HG03045 (cell line): ENCODE measurements around the gene ZBP1.

Experiments used
- ATAC-seq: cut with Tn5 transposase; IDR thresholded peaks from one replicate; pipeline ENCODE4 v1.9.1; 2021; ENCODE audit warnings: mild to moderate bottlenecking, moderate library complexity; ENCODE audit not compliant: unreplicated experiment

The ZBP1 gene

DNA sequence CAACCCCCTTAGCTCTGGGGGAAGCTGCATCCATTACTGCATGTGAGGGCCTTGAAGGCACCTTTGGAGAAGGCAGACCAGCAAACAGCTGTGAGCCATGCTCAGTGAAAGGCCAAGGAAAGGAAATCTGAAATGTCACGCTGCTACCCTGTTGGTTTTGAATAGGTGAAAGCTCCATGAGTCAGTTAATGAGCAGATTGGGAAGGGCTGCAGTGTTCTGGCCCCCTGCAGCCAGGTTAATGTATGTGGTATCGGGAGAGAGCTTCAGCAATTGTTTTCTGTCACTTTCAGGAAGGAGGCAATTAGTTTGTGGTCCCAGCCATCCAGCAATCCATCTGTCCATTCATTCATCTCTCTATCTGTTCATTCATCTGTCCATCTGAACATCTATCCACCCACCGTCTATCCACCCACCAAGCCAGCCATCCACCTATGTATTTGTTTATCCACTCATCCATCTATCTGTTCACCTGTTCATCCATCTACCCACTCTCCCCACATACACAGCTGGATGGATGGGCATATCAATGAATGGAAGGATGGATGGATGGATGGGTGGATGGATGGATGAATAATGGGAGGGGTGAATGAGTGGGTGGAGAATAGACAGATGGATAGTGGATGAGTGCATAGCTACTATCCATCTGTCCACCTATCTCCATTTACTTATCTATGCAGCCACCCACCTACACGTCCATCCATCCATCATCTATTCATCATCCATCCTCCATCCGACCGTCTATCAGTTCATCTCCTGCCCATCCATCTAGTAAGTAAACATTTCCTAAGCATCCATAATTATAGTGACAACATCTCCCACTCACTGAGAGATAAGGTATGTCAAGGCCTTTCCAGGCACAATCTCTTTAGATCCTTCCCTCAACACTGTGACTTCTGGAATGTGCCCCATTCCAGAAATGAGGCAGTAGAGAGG is 43.3 kb downstream of the ZBP1 start:
- ATAC-seq = no peak

DNA sequence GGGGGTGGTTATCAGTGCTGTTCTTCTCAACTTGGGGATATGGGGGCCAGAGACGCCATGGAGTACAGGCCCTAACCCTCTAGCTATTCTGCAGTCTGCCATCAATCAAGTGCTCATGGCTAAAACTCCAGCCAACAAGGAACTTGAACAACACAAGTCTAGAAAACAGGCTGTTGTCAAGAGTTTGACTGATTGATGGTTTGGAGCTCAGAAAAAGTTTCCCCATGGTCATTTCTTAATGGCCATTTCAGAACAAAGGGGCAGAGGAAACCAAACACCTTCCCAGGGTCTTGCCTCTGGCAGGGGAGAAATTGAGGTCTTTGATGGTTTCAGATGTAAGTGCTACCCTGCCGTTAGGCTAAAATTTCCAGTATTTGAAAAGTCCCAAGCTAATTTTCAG is 44.2 kb downstream of the ZBP1 start:
- no peak for ATAC-seq

DNA sequence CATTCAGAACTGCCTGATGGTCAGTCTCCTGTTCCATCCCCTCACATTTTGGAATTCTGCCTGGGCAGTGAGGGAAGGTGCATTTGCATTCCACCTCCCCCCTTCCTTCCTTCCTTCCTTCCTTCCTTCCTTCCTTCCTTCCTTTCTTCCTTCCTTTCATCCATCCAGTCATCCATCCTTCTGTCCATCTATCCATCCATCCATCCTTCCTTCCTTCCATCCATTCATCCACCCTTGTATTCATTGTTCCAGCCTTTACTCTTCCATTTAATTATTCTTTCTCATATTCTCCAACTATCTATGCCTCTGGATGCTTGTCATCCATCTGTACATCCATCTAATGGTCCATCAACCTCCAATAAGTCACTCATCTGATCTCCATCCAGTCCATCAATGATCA is 45.3 kb downstream of the ZBP1 start:
- ATAC-seq = no peak

DNA sequence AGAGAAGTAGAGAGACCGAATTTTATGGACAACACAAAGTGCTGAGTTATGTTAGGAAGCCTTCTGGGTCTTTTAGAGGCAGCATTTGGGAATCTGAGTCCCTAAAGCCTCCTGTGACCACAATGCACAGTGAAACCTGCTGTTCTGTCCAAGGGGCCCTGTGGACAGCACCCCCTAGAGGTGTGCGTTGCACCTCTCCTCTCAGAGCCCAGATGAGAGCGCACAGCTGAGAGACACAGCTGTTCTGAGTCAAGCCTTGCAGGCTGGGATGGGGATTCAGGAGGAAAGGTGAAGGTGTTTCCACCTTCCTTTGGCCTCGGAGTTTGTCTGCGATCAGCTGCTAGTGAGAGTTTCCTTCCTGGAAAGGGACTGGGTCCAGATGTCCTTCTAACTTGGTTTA is 46.3 kb downstream of the ZBP1 start:
- ATAC-seq = no peak

DNA sequence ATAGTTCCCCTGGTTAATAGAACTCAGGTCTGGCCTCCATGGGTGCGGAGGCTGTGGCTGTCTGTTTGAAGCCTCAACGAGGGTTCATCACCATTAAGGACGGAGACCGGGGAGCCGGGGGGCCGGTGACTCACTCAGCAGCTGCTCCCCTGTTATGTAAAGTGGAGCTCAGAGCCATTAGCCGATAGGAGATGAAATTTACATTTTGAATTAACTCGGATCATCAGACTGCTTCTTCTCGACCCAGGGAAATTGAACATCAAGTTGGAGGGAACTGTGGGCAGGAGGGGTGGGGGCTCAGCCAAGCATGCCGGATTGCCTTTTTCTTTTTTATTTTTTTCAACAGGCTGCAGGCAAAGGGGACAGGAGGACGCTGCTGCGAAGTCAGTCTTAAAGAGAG is 47.0 kb downstream of the ZBP1 start:
- ATAC-seq = no peak

DNA sequence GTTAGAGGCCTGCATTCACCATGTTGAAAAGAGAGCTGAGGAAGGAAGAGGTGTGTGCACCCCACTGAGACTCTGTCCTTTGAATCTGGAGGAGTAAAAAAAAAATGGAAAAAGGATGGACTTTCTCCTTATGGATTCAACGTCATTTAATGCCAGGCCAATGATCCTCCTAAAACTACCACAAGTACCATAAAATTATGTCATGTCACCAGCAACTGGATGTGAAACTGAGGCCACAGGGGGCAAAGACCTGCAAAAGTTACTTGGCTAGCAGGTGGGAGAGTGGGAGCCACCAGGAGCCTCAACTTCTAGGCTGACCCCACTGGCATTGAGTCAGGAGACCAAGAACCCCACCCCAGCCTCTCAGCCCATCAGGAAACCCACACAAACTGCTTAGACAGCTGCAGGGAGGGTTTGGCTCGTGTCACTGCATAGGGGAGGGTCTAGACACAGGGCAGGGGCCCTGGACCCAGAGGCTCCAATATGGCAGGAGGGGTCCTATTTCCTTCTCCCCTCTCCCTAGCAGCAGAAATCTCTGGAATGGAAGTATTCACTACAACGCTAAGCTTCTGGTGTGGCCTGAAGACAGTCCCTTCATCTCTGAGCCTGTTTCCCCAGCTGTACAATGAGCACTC is 48.3 kb downstream of the ZBP1 start:
- no peak for ATAC-seq

DNA sequence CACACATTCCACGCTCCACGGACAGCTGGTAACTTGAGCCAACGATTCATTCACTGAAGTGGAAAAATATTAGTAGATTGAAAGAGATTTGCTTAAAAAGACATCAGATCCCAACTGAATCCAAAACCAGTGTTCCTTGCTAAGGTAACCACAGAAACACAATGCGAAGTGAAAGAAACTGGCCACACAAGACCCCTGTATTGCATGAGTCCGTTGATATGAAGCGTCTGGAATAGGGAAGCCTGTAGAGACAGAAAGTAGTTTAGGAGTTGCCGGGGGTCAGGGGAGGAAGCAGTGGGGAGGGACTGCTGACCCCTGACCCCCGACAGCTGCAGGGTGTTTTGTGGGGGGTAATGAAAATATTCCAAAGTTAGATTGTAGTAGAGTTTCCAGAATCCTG is 49.3 kb downstream of the ZBP1 start:
- no peak for ATAC-seq

DNA sequence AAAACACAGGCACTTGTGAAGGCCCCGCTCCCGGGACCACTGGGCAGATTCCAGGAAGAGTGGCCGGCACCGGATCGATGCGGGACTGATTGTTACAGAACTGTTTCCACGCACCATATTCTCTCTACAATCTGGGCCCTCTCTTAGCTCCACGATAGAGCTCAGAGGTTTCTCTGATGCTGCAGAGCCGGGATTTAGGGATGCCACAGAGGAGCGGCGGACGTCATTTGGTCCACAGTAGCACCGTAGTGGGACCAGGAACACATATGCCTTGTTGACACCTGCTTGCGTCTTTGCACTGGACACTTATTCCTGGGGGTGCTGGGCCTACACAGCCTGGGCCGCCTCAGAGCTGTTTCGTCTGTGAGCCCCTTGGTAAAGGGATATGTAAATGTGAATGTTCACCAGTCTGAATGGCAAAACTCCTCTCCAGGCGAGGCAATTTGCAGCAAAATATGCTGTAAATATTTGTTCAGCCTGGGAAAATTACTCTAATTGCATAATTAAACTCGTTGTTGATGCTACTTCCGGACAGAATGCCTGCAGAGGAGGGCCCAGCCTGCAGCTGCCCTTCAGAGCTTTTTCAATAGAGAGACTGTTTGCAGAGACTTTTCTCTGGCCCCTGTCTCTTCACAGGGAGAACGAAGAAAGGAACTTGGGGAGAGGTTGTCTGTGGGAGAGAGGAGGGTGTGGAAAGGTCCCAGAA is 49.9 kb downstream of the ZBP1 start:
- ATAC-seq = no peak

DNA sequence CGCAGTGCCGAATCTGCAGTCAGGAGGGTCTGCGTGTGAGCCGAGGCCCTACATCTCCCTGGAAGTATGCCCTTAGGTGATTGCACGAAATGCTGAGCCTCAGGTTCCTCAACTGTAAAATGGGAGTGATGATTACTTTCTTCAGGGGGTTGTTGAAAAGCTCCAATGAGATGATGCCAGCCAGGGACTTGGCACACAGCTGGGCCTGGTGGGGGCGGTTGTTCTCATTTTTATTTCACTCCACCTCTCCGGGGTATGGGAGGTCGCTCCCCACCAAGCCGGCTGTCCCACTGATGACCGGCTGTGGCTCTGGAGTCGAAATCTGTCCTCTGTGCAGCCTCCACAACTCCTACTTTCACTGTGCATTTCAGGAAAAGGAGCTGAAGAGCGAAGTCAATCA is 51.3 kb downstream of the ZBP1 start:
- ATAC-seq = no peak

DNA sequence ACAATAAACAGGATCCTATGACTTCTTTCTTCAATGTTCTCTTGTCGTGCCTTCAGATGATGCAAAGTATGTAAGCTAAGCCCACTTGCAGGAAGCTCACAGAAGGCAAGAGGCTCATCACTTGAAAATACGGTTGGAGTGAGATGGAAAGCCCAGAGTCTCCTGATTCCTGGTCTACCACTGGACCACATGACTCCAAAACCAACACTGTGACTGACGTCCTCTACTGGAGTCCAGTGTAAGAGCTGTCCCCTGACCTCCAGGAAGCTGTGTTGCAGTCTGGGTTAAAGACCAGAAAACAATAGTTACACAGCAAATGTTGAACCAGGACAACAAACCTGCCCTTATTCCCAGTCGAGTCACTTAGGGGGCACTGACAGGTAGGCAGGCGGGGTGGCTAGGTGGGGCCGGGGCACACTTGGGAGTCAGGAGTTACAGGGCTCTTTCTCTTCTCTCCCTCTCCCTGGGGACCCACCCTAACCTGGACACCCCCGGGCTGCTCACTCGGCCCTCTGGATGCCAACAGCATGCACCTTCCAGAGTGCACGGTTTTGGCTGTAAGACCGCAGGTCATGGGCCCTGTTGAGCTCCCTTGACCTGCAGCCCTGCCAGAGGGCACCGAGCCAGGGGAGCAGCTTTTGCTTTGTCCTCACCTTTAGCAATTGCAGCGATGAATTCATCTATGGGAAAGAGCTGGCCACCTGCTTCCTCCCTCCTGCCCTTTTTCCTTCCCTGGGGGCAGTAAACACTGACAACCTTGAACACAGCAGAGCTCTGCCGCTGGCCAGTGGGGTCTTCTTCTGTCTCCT is 51.9 kb downstream of the ZBP1 start:
- no peak for ATAC-seq

DNA sequence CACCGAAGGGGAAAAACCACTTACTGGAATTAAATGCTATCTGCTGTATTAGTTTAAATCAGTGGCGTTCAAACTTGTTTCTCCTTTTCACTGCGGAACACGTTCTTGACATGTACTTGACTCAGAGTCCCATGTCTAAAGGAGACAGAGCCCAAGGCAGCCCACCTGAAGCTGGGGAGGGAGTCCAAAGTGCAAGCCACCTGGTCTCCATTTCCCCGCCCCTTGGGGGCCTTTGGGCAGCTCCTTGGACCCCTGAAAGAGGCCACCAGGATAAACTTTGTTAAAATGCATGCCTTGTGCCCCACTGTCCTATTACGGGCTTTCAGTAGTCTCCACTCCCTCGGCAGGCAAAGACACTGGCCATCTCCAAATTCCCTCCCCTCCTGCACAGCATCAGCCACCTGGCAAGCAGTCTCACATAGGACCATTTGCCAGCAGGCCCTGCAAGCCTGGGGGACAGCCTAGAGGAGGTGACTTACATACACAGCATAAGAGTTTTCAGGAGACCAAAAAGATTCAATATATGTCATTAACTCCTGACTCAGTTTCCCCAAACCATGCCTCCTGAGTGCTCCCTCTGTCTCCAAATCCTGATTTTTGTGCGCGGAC is 52.7 kb downstream of the ZBP1 start:
- ATAC-seq = no peak

DNA sequence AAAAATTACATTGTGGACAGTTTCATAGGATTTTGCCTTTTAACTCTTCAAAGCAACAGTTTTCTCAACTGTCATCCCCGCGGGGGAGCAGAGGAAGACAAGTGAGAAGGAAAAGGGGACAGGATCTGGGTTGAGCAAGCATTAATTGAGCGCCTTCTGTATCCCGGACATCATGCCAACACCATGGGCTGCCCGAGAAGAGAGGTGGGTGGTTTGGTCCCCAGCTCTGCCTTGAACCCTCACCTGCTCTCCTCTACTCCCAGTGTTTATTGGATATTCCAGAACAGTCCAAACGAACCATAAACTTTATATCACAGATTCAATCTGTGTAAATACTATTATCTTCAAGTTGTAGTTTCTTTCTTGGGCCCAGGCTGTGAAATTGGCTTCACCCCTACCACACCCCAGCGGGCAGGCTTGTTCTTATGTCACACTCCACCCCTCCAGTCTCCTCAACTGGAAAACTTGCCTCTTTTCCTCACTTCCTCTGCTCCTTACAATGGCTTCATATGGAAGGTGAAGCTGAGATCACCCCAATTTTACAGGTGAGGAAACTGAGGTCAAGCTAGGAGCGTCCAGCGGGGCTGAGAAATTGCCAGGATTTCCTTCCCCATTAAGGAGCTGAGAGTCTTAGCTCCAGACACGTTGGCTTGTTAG is 53.3 kb downstream of the ZBP1 start:
- no peak for ATAC-seq

DNA sequence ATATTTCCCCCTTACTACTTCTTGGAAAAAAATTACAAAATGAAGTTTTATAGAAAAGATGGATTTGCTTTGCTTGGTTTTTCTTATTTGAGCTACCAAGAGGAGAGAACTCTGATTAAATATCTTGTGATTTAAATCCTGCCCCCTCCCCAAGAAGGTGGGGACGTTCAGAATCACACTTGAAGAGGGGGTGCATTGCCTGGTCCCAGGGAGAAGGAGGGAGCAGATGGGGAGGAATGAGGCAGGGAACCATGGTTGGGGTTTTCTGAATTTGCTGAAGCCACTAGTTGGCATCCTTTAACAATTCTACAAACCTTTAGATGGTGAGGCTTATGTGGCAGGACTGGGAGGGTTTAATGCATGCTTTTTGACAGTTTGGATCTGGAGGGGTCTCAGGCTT is 53.8 kb downstream of the ZBP1 start:
- no peak for ATAC-seq

DNA sequence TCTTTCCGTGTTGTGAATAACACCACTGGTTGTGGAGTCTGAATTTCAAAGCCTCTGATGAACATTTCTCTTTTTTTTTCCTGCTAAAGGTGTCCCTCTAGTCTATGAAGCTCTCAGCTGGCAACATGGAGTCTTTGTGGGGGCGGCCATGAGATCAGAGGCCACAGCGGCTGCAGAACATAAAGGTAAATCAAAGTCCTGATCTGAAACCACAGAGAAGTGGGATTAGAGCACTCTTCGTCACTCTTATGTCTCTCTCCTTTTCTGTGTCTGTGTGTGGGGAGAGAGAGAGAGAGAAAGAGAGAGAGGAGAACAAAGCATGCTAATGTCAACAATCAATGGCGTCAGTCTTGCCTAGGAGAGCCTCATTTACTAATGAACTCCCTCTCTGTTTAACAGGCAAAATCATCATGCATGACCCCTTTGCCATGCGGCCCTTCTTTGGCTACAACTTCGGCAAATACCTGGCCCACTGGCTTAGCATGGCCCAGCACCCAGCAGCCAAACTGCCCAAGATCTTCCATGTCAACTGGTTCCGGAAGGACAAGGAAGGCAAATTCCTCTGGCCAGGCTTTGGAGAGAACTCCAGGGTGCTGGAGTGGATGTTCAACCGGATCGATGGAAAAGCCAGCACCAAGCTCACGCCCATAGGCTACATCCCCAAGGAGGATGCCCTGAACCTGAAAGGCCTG is 55.1 kb downstream of the ZBP1 start:
- no peak for ATAC-seq

DNA sequence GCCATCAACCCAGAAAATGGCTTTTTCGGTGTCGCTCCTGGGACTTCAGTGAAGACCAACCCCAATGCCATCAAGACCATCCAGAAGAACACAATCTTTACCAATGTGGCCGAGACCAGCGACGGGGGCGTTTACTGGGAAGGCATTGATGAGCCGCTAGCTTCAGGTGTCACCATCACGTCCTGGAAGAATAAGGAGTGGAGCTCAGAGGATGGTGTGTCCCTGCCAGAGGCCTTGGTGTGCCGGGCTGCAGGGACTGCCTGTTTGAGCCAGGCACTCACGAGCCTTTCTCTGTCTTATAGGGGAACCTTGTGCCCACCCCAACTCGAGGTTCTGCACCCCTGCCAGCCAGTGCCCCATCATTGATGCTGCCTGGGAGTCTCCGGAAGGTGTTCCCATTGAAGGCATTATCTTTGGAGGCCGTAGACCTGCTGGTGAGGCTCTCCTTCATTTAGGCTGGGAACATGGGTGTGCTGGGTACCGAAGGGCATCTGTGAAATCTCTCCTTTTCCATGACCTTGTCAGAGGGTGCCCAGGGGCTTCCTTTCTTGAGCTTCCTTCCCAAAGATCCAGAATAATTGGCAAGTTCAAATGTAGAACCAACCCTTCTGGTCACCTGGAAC is 55.9 kb downstream of the ZBP1 start:
- no peak for ATAC-seq

DNA sequence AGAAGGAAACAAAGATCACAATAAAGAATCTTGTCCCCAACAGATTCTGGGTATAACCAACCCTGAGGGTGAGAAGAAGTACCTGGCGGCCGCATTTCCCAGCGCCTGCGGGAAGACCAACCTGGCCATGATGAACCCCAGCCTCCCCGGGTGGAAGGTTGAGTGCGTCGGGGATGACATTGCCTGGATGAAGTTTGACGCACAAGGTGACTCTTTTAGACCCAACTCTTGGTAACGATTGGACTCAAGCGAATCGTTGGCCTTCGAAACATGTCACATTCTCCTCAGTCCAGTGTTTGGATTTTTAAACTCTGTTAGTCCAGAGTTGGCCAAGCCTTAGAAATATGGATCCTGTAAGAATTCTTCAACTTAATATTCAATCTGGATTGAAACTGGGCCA is 56.7 kb downstream of the ZBP1 start:
- no peak for ATAC-seq

DNA sequence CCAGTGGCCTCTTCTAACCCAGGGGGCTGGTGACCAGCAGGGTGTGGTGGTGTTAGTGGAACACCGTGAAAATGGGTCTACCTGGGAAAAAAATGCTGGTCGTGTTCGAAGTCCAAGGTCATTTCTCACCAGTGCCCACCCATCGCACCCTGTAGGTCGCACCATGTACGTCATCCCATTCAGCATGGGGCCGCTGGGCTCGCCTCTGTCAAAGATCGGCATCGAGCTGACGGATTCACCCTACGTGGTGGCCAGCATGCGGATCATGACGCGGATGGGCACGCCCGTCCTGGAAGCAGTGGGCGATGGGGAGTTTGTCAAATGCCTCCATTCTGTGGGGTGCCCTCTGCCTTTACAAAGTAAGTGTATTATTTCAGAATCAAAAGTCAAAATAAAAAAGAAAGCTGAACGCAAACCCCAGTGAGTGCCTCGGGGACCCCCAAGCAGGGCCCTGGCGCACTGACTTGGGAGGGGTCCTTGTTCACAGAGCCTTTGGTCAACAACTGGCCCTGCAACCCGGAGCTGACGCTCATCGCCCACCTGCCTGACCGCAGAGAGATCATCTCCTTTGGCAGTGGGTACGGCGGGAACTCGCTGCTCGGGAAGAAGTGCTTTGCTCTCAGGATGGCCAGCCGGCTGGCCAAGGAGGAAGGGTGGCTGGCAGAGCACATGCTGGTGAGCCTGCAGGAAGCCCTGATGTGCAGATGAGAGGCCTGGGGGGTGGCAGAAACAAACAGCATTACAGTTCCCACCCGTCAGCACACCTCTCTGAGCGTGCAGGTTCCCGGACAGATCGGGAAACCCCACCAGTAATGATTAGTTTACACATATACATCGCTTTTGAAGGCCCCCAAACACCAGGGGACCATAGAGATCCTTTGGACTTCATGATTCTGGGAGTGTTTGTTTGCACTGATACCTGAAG is 57.4 kb downstream of the ZBP1 start:
- no peak for ATAC-seq
